ENCODE measurements around the gene BLTP2. TPM values are rescaled to one million over a fixed set of nuclear protein-coding genes. Genes with fewer than 3 reads are reported as not detected.

The BLTP2 gene
- polyA plus RNA-seq, 4 donors, result 63.3 to 95.4 (median 82.0) TPM

GRCh38 chr17:28599311-28600184, 45.4 kb downstream of the BLTP2 start:
- peak in 1 of 4 donors; percentile 32 for DNase-seq (ENCODE audit: low read depth in 4 of 4, low spot score in 3 of 4)

- DNase-seq (ENCODE audit: low read depth in 4 of 4, low spot score in 3 of 4), result peak; percentile 81 to 85 (median 82)
These were observed 46.1 kb downstream of the BLTP2 start, which contains the start of gene SPAG5 for GRCh38 chr17:28598799-28599310. Gene SPAG5 (minus strand): TSS chr17:28599025. CDS start chr17:28598946, 79 bp downstream.

- DNase-seq (ENCODE audit: low read depth in 4 of 4, low spot score in 3 of 4), result no peak
These were observed 46.6 kb downstream of the BLTP2 start for GRCh38 chr17:28598389-28598788.

GRCh38 chr17:28597606-28598383, 47.2 kb downstream of the BLTP2 start:
- DNase-seq (ENCODE audit: low read depth in 4 of 4, low spot score in 3 of 4), result no peak

Other genes with a start within 250 kb of the BLTP2 start
- 10 to 100 TPM; 13.3 to 17.5 (median 15.0) TPM for gene SLC46A1, start 238.9 kb downstream of the BLTP2 start, polyA plus RNA-seq (ENCODE audit: insufficient read length in 4 of 4)
- 10 to 100 TPM in 2 of 4 donors, 1 to 10 TPM in 1, under 1 TPM in 1; 0.30 to 13.9 (median 7.6) TPM for gene SLC13A2, start 171.5 kb downstream of the BLTP2 start, polyA plus RNA-seq (ENCODE audit: insufficient read length in 4 of 4)
- under 1 TPM; 0.16 to 0.85 (median 0.58) TPM for gene FOXN1, start 138.8 kb downstream of the BLTP2 start, polyA plus RNA-seq (ENCODE audit: insufficient read length in 4 of 4)
- gene UNC119, start 92.5 kb downstream of the BLTP2 start, polyA plus RNA-seq (ENCODE audit: insufficient read length in 4 of 4), result 10 to 100 TPM; 31.9 to 70.4 (median 51.6) TPM
- 10 to 100 TPM; 37.5 to 99.7 (median 96.4) TPM for gene PIGS, start 73.6 kb downstream of the BLTP2 start, polyA plus RNA-seq (ENCODE audit: insufficient read length in 4 of 4)
- 10 to 100 TPM in 3 of 4 donors, 1 to 10 TPM in 1; 6.1 to 30.3 (median 18.6) TPM for gene ALDOC, start 68.3 kb downstream of the BLTP2 start, polyA plus RNA-seq (ENCODE audit: insufficient read length in 4 of 4)
- 10 to 100 TPM; 33.2 to 60.6 (median 51.5) TPM for gene SPAG5, start 46.1 kb downstream of the BLTP2 start, polyA plus RNA-seq (ENCODE audit: insufficient read length in 4 of 4)
- gene RSKR, start 31.0 kb downstream of the BLTP2 start, polyA plus RNA-seq (ENCODE audit: insufficient read length in 4 of 4), result 10 to 100 TPM in 3 of 4 donors, 1 to 10 TPM in 1; 9.2 to 29.4 (median 15.1) TPM
- gene SDF2, start 16.7 kb upstream of the BLTP2 start, polyA plus RNA-seq (ENCODE audit: insufficient read length in 4 of 4), result 10 to 100 TPM; 71.7 to 81.6 (median 78.3) TPM
- 10 to 100 TPM; 54.9 to 73.2 (median 68.1) TPM for gene SUPT6H, start 17.0 kb upstream of the BLTP2 start, polyA plus RNA-seq (ENCODE audit: insufficient read length in 4 of 4)
- gene PROCA1, start 66.7 kb upstream of the BLTP2 start, polyA plus RNA-seq (ENCODE audit: insufficient read length in 4 of 4), result 1 to 10 TPM; 4.5 to 7.8 (median 7.3) TPM
- 100 to 1,000 TPM; 179 to 191 (median 185) TPM for gene RAB34, start 72.7 kb upstream of the BLTP2 start, polyA plus RNA-seq (ENCODE audit: insufficient read length in 4 of 4)
- gene RPL23A, start 74.8 kb upstream of the BLTP2 start, polyA plus RNA-seq (ENCODE audit: insufficient read length in 4 of 4), result 1,000 to 10,000 TPM in 2 of 4 donors, 100 to 1,000 TPM in 2; 896 to 1,307 (median 1,003) TPM
- 10 to 100 TPM in 3 of 4 donors, 1 to 10 TPM in 1; 2.9 to 18.8 (median 16.3) TPM for gene TLCD1, start 81.1 kb upstream of the BLTP2 start, polyA plus RNA-seq (ENCODE audit: insufficient read length in 4 of 4)
- gene NEK8, start 83.6 kb upstream of the BLTP2 start, polyA plus RNA-seq (ENCODE audit: insufficient read length in 4 of 4), result 10 to 100 TPM in 1 of 4 donors, 1 to 10 TPM in 3; 2.8 to 13.2 (median 7.2) TPM
- gene TRAF4, start 98.9 kb upstream of the BLTP2 start, polyA plus RNA-seq (ENCODE audit: insufficient read length in 4 of 4), result 100 to 1,000 TPM in 3 of 4 donors, 10 to 100 TPM in 1; 72.1 to 163 (median 109) TPM
- gene FAM222B, start 197.6 kb upstream of the BLTP2 start, polyA plus RNA-seq (ENCODE audit: insufficient read length in 4 of 4), result 10 to 100 TPM; 14.8 to 23.8 (median 21.6) TPM
- gene ERAL1, start 209.9 kb upstream of the BLTP2 start, polyA plus RNA-seq (ENCODE audit: insufficient read length in 4 of 4), result 10 to 100 TPM; 50.1 to 71.3 (median 69.9) TPM